ENCODE results near the gene CHST11. TPM values are rescaled to one million over a fixed set of nuclear protein-coding genes. Genes with fewer than 3 reads are reported as not detected.
A peak's percentile ranks its signal among the peaks of the same experiment; 100 is the strongest.

Gene CHST11
- total RNA-seq, 5 donors from 2014 or later (not counting 1 experiment from before 2014, with no cell fraction given): 49.8 to 78.3 (median 63.7) TPM

GRCh38 chr12:104761611-104762010 lies 304.9 kb downstream of the CHST11 start:
- Mint-ChIP-seq H3K4me1 (peaks cover 32 to 36% (median 34%) of the 10 kb centered on the region in 3 donors), H3K27ac (peak overlapping the region; percentile 5 to 6), H3K36me3 (peaks cover 25% of the 10 kb centered on the region), H3K4me3 (no peak overlapping the region), H3K9me3 (no peaks in the 10 kb centered on the region), H3K27me3 (no peaks in the 10 kb centered on the region)
- peaks cover 10 to 11% of the 10 kb centered on the region in 2 experiments for H3K4me1 ChIP-seq (ENCODE audit: control insufficient read depth in 1 of 2, extremely low read depth in 1 of 2, insufficient read depth in 2 of 2, low read length in 2 of 2)
- no peaks in the 10 kb centered on the region for H3K9me3 ChIP-seq
- no peak overlapping the region for H3K4me3 ChIP-seq (ENCODE audit: control insufficient read depth in 1 of 2, extremely low read depth in 1 of 2, low read length in 1 of 2)
- ChIA-PET CTCF (interaction anchor here in 1 of 2 donors (0.5 kb wide), 1 partner anchor 245 kb away, joined by 4 read pairs; no protein-coding TSS in a partner anchor), POLR2A (no interaction called here)
- WGBS (ENCODE audit: insufficient coverage): 100% methylated on average over 1 of the region's 3 CpGs
- DNase-seq: no peak
- peaks cover 3 to 28% of the 10 kb centered on the region in 2 donors for H3K36me3 ChIP-seq (ENCODE audit: control insufficient read depth in 2 of 2, extremely low read depth in 1 of 2, insufficient read depth in 1 of 2, low read length in 1 of 2)
- H3K27me3 ChIP-seq (replicated peaks in 1 of 2; ENCODE audit: control insufficient read depth in 2 of 2, extremely low read depth in 1 of 2, insufficient read depth in 2 of 2, low read length in 1 of 2): no peaks in the 10 kb centered on the region
- no peak for ATAC-seq (replicated peaks in 1 of 4)
- H3K27ac ChIP-seq (ENCODE audit: low read length): no peak overlapping the region

- no peaks in the 10 kb centered on the region for H3K27me3 ChIP-seq (replicated peaks in 1 of 2; ENCODE audit: control insufficient read depth in 2 of 2, extremely low read depth in 1 of 2, insufficient read depth in 2 of 2, low read length in 1 of 2)
- no peak for DNase-seq
- H3K4me1 Mint-ChIP-seq: peaks cover 32 to 36% (median 34%) of the 10 kb centered on the region in 3 donors
- H3K9me3 ChIP-seq: no peaks in the 10 kb centered on the region
- H3K27ac ChIP-seq (ENCODE audit: low read length): no peak overlapping the region
- H3K36me3 ChIP-seq (ENCODE audit: control insufficient read depth in 2 of 2, extremely low read depth in 1 of 2, insufficient read depth in 1 of 2, low read length in 1 of 2): peaks cover 0 to 12% of the 10 kb centered on the region in 2 donors
- CTCF ChIA-PET: interaction anchor here (0.6 to 1.4 kb wide), 4 partner anchors 27 to 549 kb away, joined by 3 to 10 read pairs (median 4); no protein-coding TSS in a partner anchor
- no peaks in the 10 kb centered on the region for H3K9me3 Mint-ChIP-seq
- peaks cover 8% of the 10 kb centered on the region for H3K36me3 Mint-ChIP-seq
- peaks cover 10 to 11% of the 10 kb centered on the region in 2 experiments for H3K4me1 ChIP-seq (ENCODE audit: control insufficient read depth in 1 of 2, extremely low read depth in 1 of 2, insufficient read depth in 2 of 2, low read length in 2 of 2)
- H3K27ac Mint-ChIP-seq: peak overlapping the region in 1 of 2 donors; percentile 12
- H3K27me3 Mint-ChIP-seq: no peaks in the 10 kb centered on the region
- POLR2A ChIA-PET: interaction anchor here (0.6 to 0.7 kb wide), 4 partner anchors 108 to 589 kb away, joined by 4 to 9 read pairs (median 6); no protein-coding TSS in a partner anchor
- H3K4me3 Mint-ChIP-seq: no peak overlapping the region
- no peak overlapping the region for H3K4me3 ChIP-seq (ENCODE audit: control insufficient read depth in 1 of 2, extremely low read depth in 1 of 2, low read length in 1 of 2)
- ATAC-seq (replicated peaks in 1 of 4): peak in 1 of 4 experiments; percentile 17
- 65% methylated on average over 3 of the region's 6 CpGs for WGBS (ENCODE audit: insufficient coverage)
Measured at GRCh38 chr12:104763168-104763805, 306.5 kb downstream of the CHST11 start.

- no peaks in the 10 kb centered on the region for H3K27me3 Mint-ChIP-seq
- no peaks in the 10 kb centered on the region for H3K36me3 Mint-ChIP-seq
- ChIA-PET CTCF (interaction anchor here (0.6 to 1.4 kb wide), 5 partner anchors 26 to 383 kb away, joined by 3 to 6 read pairs (median 3); no protein-coding TSS in a partner anchor), POLR2A (interaction anchor here in 1 of 2 donors (0.6 kb wide), 1 partner anchor 44 kb away, joined by 3 read pairs; no protein-coding TSS in a partner anchor)
- 60% methylated on average over 2 of the region's 8 CpGs for WGBS (ENCODE audit: insufficient coverage)
- Histone ChIP-seq H3K36me3 (ENCODE audit: control insufficient read depth in 2 of 2, extremely low read depth in 1 of 2, insufficient read depth in 1 of 2, low read length in 1 of 2) (peaks cover 0 to 3% of the 10 kb centered on the region in 2 donors), H3K27ac (ENCODE audit: low read length) (no peak overlapping the region), H3K27me3 (replicated peaks in 1 of 2; ENCODE audit: control insufficient read depth in 2 of 2, extremely low read depth in 1 of 2, insufficient read depth in 2 of 2, low read length in 1 of 2) (no peaks in the 10 kb centered on the region), H3K9me3 (no peaks in the 10 kb centered on the region), H3K4me3 (ENCODE audit: control insufficient read depth in 1 of 2, extremely low read depth in 1 of 2, low read length in 1 of 2) (no peak overlapping the region), H3K4me1 (ENCODE audit: control insufficient read depth in 1 of 2, extremely low read depth in 1 of 2, insufficient read depth in 2 of 2, low read length in 2 of 2) (peaks cover 10 to 11% of the 10 kb centered on the region in 2 experiments)
- peak; percentile 34 to 63 (median 60) for ATAC-seq (replicated peaks in 1 of 4)
- peak in 1 of 35 experiments; percentile 31 for DNase-seq
- peak overlapping the region in 2 of 3 donors; percentile 3 to 32 for H3K4me3 Mint-ChIP-seq
- H3K9me3 Mint-ChIP-seq: no peaks in the 10 kb centered on the region
- H3K27ac Mint-ChIP-seq: peak overlapping the region in 1 of 2 donors; percentile 31
- H3K4me1 Mint-ChIP-seq: peaks cover 32 to 36% (median 34%) of the 10 kb centered on the region in 3 donors
Measured at GRCh38 chr12:104764225-104765091, 307.7 kb downstream of the CHST11 start.

GRCh38 chr12:104767261-104767660 lies 310.5 kb downstream of the CHST11 start:
- no CpG with 5 or more reads among the region's 3 CpGs for WGBS (ENCODE audit: insufficient coverage)
- CTCF ChIA-PET: no interaction called here
- H3K36me3 Mint-ChIP-seq: no peaks in the 10 kb centered on the region
- H3K27me3 Mint-ChIP-seq: no peaks in the 10 kb centered on the region
- Histone ChIP-seq H3K9me3 (no peaks in the 10 kb centered on the region), H3K36me3 (ENCODE audit: control insufficient read depth in 2 of 2, extremely low read depth in 1 of 2, insufficient read depth in 1 of 2, low read length in 1 of 2) (no peaks in the 10 kb centered on the region), H3K27ac (ENCODE audit: low read length) (no peak overlapping the region), H3K4me1 (ENCODE audit: control insufficient read depth in 1 of 2, extremely low read depth in 1 of 2, insufficient read depth in 2 of 2, low read length in 2 of 2) (peaks cover 10 to 11% of the 10 kb centered on the region in 2 experiments), H3K4me3 (ENCODE audit: control insufficient read depth in 1 of 2, extremely low read depth in 1 of 2, low read length in 1 of 2) (no peak overlapping the region), H3K27me3 (replicated peaks in 1 of 2; ENCODE audit: control insufficient read depth in 2 of 2, extremely low read depth in 1 of 2, insufficient read depth in 2 of 2, low read length in 1 of 2) (no peaks in the 10 kb centered on the region)
- no peak for DNase-seq
- H3K27ac Mint-ChIP-seq: no peak overlapping the region
- POLR2A ChIA-PET: no interaction called here
- no peaks in the 10 kb centered on the region for H3K9me3 Mint-ChIP-seq
- peaks cover 24 to 27% (median 25%) of the 10 kb centered on the region in 3 donors for H3K4me1 Mint-ChIP-seq
- no peak for ATAC-seq (replicated peaks in 1 of 4)
- H3K4me3 Mint-ChIP-seq: no peak overlapping the region

GRCh38 chr12:104768033-104768432 lies 311.3 kb downstream of the CHST11 start:
- no peak overlapping the region for H3K4me3 Mint-ChIP-seq
- peaks cover 5% of the 10 kb centered on the region for H3K36me3 Mint-ChIP-seq
- ATAC-seq (replicated peaks in 1 of 4) (no peak), DNase-seq (no peak)
- no peaks in the 10 kb centered on the region for H3K9me3 ChIP-seq
- H3K27ac ChIP-seq (ENCODE audit: low read length): no peak overlapping the region
- no peak overlapping the region for H3K4me3 ChIP-seq (ENCODE audit: control insufficient read depth in 1 of 2, extremely low read depth in 1 of 2, low read length in 1 of 2)
- no peaks in the 10 kb centered on the region for H3K36me3 ChIP-seq (ENCODE audit: control insufficient read depth in 2 of 2, extremely low read depth in 1 of 2, insufficient read depth in 1 of 2, low read length in 1 of 2)
- no peak overlapping the region for H3K27ac Mint-ChIP-seq
- CTCF ChIA-PET: no interaction called here
- H3K27me3 ChIP-seq (replicated peaks in 1 of 2; ENCODE audit: control insufficient read depth in 2 of 2, extremely low read depth in 1 of 2, insufficient read depth in 2 of 2, low read length in 1 of 2): no peaks in the 10 kb centered on the region
- H3K9me3 Mint-ChIP-seq: peaks cover 0 to 7% (median 6%) of the 10 kb centered on the region in 3 donors
- peaks cover 20 to 25% (median 24%) of the 10 kb centered on the region in 3 donors for H3K4me1 Mint-ChIP-seq
- H3K4me1 ChIP-seq (ENCODE audit: control insufficient read depth in 1 of 2, extremely low read depth in 1 of 2, insufficient read depth in 2 of 2, low read length in 2 of 2): peaks cover 10 to 11% of the 10 kb centered on the region in 2 experiments
- POLR2A ChIA-PET: no interaction called here
- H3K27me3 Mint-ChIP-seq: no peaks in the 10 kb centered on the region

GRCh38 chr12:104769144-104769561 lies 312.4 kb downstream of the CHST11 start:
- ATAC-seq (replicated peaks in 1 of 4): no peak
- peaks cover 8 to 9% of the 10 kb centered on the region in 2 experiments for H3K4me1 ChIP-seq (ENCODE audit: control insufficient read depth in 1 of 2, extremely low read depth in 1 of 2, insufficient read depth in 2 of 2, low read length in 2 of 2)
- H3K36me3 ChIP-seq (ENCODE audit: control insufficient read depth in 2 of 2, extremely low read depth in 1 of 2, insufficient read depth in 1 of 2, low read length in 1 of 2): no peaks in the 10 kb centered on the region
- no peak overlapping the region for H3K4me3 ChIP-seq (ENCODE audit: control insufficient read depth in 1 of 2, extremely low read depth in 1 of 2, low read length in 1 of 2)
- peaks cover 16% of the 10 kb centered on the region for H3K36me3 Mint-ChIP-seq
- no peak for DNase-seq
- no peak overlapping the region for H3K27ac Mint-ChIP-seq
- H3K9me3 ChIP-seq: no peaks in the 10 kb centered on the region
- H3K4me1 Mint-ChIP-seq: peaks cover 13 to 16% (median 15%) of the 10 kb centered on the region in 3 donors
- no peaks in the 10 kb centered on the region for H3K27me3 ChIP-seq (replicated peaks in 1 of 2; ENCODE audit: control insufficient read depth in 2 of 2, extremely low read depth in 1 of 2, insufficient read depth in 2 of 2, low read length in 1 of 2)
- no peak overlapping the region for H3K4me3 Mint-ChIP-seq
- peaks cover 0 to 18% (median 12%) of the 10 kb centered on the region in 3 donors for H3K9me3 Mint-ChIP-seq
- H3K27me3 Mint-ChIP-seq: no peaks in the 10 kb centered on the region
- 100% methylated on average over 2 of the region's 6 CpGs for WGBS (ENCODE audit: insufficient coverage)
- H3K27ac ChIP-seq (ENCODE audit: low read length): no peak overlapping the region
- ChIA-PET CTCF (interaction anchor here in 1 of 2 donors (0.7 kb wide), 1 partner anchor 312 kb away, joined by 11 read pairs; no protein-coding TSS in a partner anchor), POLR2A (no interaction called here)

Measured in T-cell (primary cell).